HEK293T (cell line): ENCODE data around the gene C6orf163.

Experiments
- ARNT ChIP-seq: fragments of 450-650 bp; IDR thresholded peaks from 2 replicates; pipeline ENCODE4 v1.6.1; 2017; ENCODE audit warnings: mild to moderate bottlenecking
- BHLHE40 ChIP-seq: fragments of 450-650 bp; IDR thresholded peaks from 2 replicates; pipeline ENCODE4 v1.6.1; 2016; ENCODE audit warnings: mild to moderate bottlenecking, moderate library complexity, borderline replicate concordance
- ELF4 ChIP-seq: fragments of 450-650 bp; IDR thresholded peaks from 2 replicates; pipeline ENCODE4 v1.6.1; 2017; ENCODE audit warnings: antibody characterized with exemption
- FOXA1 ChIP-seq: fragments of 450-650 bp; IDR thresholded peaks from 2 replicates; pipeline ENCODE4 v1.6.1; 2016; ENCODE audit warnings: mild to moderate bottlenecking
- FOXK2 ChIP-seq: fragments of 450-650 bp; IDR thresholded peaks from 2 replicates; pipeline ENCODE4 v1.6.1; 2016; ENCODE audit warnings: mild to moderate bottlenecking
- FOXM1 ChIP-seq: fragments of 450-650 bp; IDR thresholded peaks from 2 replicates; pipeline ENCODE4 v1.6.1; 2017; ENCODE audit warnings: mild to moderate bottlenecking, borderline replicate concordance
- HDGF ChIP-seq: fragments of 450-650 bp; IDR thresholded peaks from 2 replicates; pipeline ENCODE4 v1.6.1; 2017; ENCODE audit warnings: antibody characterized with exemption, borderline replicate concordance
- L3MBTL2 ChIP-seq: fragments of 450-650 bp; conservative IDR thresholded peaks from 2 replicates; pipeline ENCODE4 v1.6.1; 2016; ENCODE audit warnings: mild to moderate bottlenecking
- LEF1 ChIP-seq: fragments of 450-650 bp; IDR thresholded peaks from 2 replicates; pipeline ENCODE4 v1.6.1; 2017; ENCODE audit warnings: mild to moderate bottlenecking, borderline replicate concordance
- SP1 ChIP-seq: fragments of 450-650 bp; IDR thresholded peaks from 2 replicates; pipeline ENCODE4 v1.6.1; 2017
- SUZ12 ChIP-seq: fragments of 450-650 bp; IDR thresholded peaks from 2 replicates; pipeline ENCODE4 v1.6.1; 2016; ENCODE audit warnings: mild to moderate bottlenecking
- TARDBP ChIP-seq: fragments of 450-650 bp; IDR thresholded peaks from 2 replicates; pipeline ENCODE4 v1.6.1; 2016
- ZNF384 ChIP-seq: fragments of 450-650 bp; IDR thresholded peaks from 2 replicates; pipeline ENCODE4 v1.6.1; 2016
- TF ChIP-seq, protein P1 (sequence below): fragments of 450-650 bp; IDR thresholded peaks from 2 replicates; pipeline ENCODE4 v1.6.1; 2016

DNA sequence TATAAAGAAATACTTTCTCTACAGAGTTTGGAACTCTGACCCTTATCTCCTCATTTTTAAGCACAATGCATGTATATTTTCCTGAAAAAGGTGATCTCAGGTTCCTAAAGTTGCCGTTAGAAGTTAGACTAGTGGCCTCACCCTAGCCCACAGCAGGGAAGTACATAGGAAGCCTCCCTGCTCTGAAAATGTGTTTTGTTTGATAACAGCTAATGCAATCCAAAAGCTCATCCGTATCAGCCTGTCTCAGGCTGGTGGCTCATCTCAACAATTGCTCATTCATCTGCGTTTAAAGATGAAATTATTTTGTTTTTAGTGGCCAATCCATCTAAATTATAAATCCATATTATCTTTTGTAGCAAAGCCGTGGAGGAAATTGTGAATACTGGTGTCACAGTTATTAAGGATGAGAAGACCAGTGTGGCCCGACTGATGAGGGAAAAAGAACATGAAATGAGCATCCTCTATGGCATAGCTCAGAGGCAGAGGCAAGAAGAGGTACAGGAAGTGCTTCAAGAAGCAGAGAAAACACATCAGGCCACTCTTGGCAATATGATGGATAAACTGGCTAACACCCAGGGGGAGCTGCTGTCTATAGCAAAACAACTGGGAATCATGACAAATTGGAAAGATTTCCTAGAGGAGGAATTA is 20.1 kb downstream of the C6orf163 start:
- TF ChIP-seq ELF4 (no peak), HDGF (no peak), BHLHE40 (no peak), FOXK2 (no peak), FOXM1 (no peak), SP1 (no peak), FOXA1 (no peak), LEF1 (no peak), SUZ12 (no peak), TARDBP (no peak), L3MBTL2 (no peak), ARNT (no peak), ZNF384 (no peak)
- TF ChIP-seq, protein P1, sequence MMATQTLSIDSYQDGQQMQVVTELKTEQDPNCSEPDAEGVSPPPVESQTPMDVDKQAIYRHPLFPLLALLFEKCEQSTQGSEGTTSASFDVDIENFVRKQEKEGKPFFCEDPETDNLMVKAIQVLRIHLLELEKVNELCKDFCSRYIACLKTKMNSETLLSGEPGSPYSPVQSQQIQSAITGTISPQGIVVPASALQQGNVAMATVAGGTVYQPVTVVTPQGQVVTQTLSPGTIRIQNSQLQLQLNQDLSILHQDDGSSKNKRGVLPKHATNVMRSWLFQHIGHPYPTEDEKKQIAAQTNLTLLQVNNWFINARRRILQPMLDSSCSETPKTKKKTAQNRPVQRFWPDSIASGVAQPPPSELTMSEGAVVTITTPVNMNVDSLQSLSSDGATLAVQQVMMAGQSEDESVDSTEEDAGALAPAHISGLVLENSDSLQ, result no peak
